ENCODE results near the gene GUCA1A.
A peak's percentile ranks its signal among the peaks of the same experiment; 100 is the strongest.

The GUCA1A gene

GRCh38 chr6:42136508-42137193 lies 36.5 kb upstream of the GUCA1A start:
- Histone ChIP-seq H3K4me1 (ENCODE audit: control insufficient read depth, insufficient read depth, low read length) (peaks cover 64% of the 10 kb centered on the region), H3K9ac (ENCODE audit: low read depth, low read length) (peak overlapping the region; percentile 65), H3K36me3 (ENCODE audit: control insufficient read depth, insufficient read depth, low read length) (peaks cover 31% of the 10 kb centered on the region), H3K4me3 (ENCODE audit: low read depth, low read length) (peak overlapping the region; percentile 44), H3K27me3 (ENCODE audit: control insufficient read depth, insufficient read depth, low read length) (no peaks in the 10 kb centered on the region), H3K27ac (ENCODE audit: low read depth, low read length) (peak overlapping the region; percentile 98), H3K9me3 (ENCODE audit: control insufficient read depth, insufficient read depth, low read length) (no peaks in the 10 kb centered on the region)

- H3K4me3 ChIP-seq (ENCODE audit: low read depth, low read length), result peak overlapping the region; percentile 44
- H3K9ac ChIP-seq (ENCODE audit: low read depth, low read length), result peak overlapping the region; percentile 65
- no peaks in the 10 kb centered on the region for H3K27me3 ChIP-seq (ENCODE audit: control insufficient read depth, insufficient read depth, low read length)
- no peaks in the 10 kb centered on the region for H3K9me3 ChIP-seq (ENCODE audit: control insufficient read depth, insufficient read depth, low read length)
- peaks cover 64% of the 10 kb centered on the region for H3K4me1 ChIP-seq (ENCODE audit: control insufficient read depth, insufficient read depth, low read length)
- H3K36me3 ChIP-seq (ENCODE audit: control insufficient read depth, insufficient read depth, low read length), result peaks cover 27% of the 10 kb centered on the region
- H3K27ac ChIP-seq (ENCODE audit: low read depth, low read length), result peak overlapping the region; percentile 98
Observed at GRCh38 chr6:42137194-42137753, 35.9 kb upstream of the GUCA1A start.

GRCh38 chr6:42138190-42138589 lies 35.0 kb upstream of the GUCA1A start:
- Histone ChIP-seq H3K9ac (ENCODE audit: low read depth, low read length) (peak overlapping the region; percentile 8; the same call in 1 of the 2 replicates), H3K27ac (ENCODE audit: low read depth, low read length) (peak overlapping the region; percentile 79)

GRCh38 chr6:42138630-42139619 lies 34.2 kb upstream of the GUCA1A start:
- peak overlapping the region; percentile 8; the same call in 1 of the 2 replicates for H3K4me3 ChIP-seq (ENCODE audit: low read depth, low read length)
- H3K27ac ChIP-seq (ENCODE audit: low read depth, low read length), result peak overlapping the region; percentile 79
- peaks cover 15% of the 10 kb centered on the region for H3K36me3 ChIP-seq (ENCODE audit: control insufficient read depth, insufficient read depth, low read length)
- H3K9me3 ChIP-seq (ENCODE audit: control insufficient read depth, insufficient read depth, low read length), result no peaks in the 10 kb centered on the region
- H3K4me1 ChIP-seq (ENCODE audit: control insufficient read depth, insufficient read depth, low read length), result peaks cover 62% of the 10 kb centered on the region
- H3K9ac ChIP-seq (ENCODE audit: low read depth, low read length), result peak overlapping the region; percentile 8; the same call in 1 of the 2 replicates
- no peaks in the 10 kb centered on the region for H3K27me3 ChIP-seq (ENCODE audit: control insufficient read depth, insufficient read depth, low read length)

More at GRCh38 chr6:42138190-42138589, 35.0 kb upstream of the GUCA1A start:
- H3K9me3 ChIP-seq (ENCODE audit: control insufficient read depth, insufficient read depth, low read length), result no peaks in the 10 kb centered on the region
- H3K27me3 ChIP-seq (ENCODE audit: control insufficient read depth, insufficient read depth, low read length), result no peaks in the 10 kb centered on the region
- H3K36me3 ChIP-seq (ENCODE audit: control insufficient read depth, insufficient read depth, low read length), result peaks cover 22% of the 10 kb centered on the region
- no peak overlapping the region for H3K4me3 ChIP-seq (ENCODE audit: low read depth, low read length)
- H3K4me1 ChIP-seq (ENCODE audit: control insufficient read depth, insufficient read depth, low read length), result peaks cover 62% of the 10 kb centered on the region

- Histone ChIP-seq H3K9ac (ENCODE audit: low read depth, low read length) (no peak overlapping the region), H3K27me3 (ENCODE audit: control insufficient read depth, insufficient read depth, low read length) (no peaks in the 10 kb centered on the region), H3K27ac (ENCODE audit: low read depth, low read length) (no peak overlapping the region), H3K4me1 (ENCODE audit: control insufficient read depth, insufficient read depth, low read length) (peaks cover 60% of the 10 kb centered on the region), H3K9me3 (ENCODE audit: control insufficient read depth, insufficient read depth, low read length) (no peaks in the 10 kb centered on the region), H3K4me3 (ENCODE audit: low read depth, low read length) (peak overlapping the region; percentile 90; the same call in 1 of the 2 replicates), H3K36me3 (ENCODE audit: control insufficient read depth, insufficient read depth, low read length) (peaks cover 11% of the 10 kb centered on the region)
Observed at GRCh38 chr6:42140032-42140431, 33.1 kb upstream of the GUCA1A start.

- Histone ChIP-seq H3K9me3 (ENCODE audit: control insufficient read depth, insufficient read depth, low read length) (no peaks in the 10 kb centered on the region), H3K4me3 (ENCODE audit: low read depth, low read length) (peak overlapping the region; percentile 90), H3K27me3 (ENCODE audit: control insufficient read depth, insufficient read depth, low read length) (no peaks in the 10 kb centered on the region), H3K9ac (ENCODE audit: low read depth, low read length) (no peak overlapping the region), H3K27ac (ENCODE audit: low read depth, low read length) (peak overlapping the region; percentile 59), H3K36me3 (ENCODE audit: control insufficient read depth, insufficient read depth, low read length) (peaks cover 8% of the 10 kb centered on the region), H3K4me1 (ENCODE audit: control insufficient read depth, insufficient read depth, low read length) (peaks cover 53% of the 10 kb centered on the region)
Observed at GRCh38 chr6:42140756-42141602, 32.2 kb upstream of the GUCA1A start.

GRCh38 chr6:42141603-42142117 lies 31.5 kb upstream of the GUCA1A start:
- peak overlapping the region; percentile 90 for H3K4me3 ChIP-seq (ENCODE audit: low read depth, low read length)
- no peaks in the 10 kb centered on the region for H3K9me3 ChIP-seq (ENCODE audit: control insufficient read depth, insufficient read depth, low read length)
- peak overlapping the region; percentile 59 for H3K27ac ChIP-seq (ENCODE audit: low read depth, low read length)
- no peaks in the 10 kb centered on the region for H3K27me3 ChIP-seq (ENCODE audit: control insufficient read depth, insufficient read depth, low read length)
- peaks cover 46% of the 10 kb centered on the region for H3K4me1 ChIP-seq (ENCODE audit: control insufficient read depth, insufficient read depth, low read length)
- peaks cover 8% of the 10 kb centered on the region for H3K36me3 ChIP-seq (ENCODE audit: control insufficient read depth, insufficient read depth, low read length)
- peak overlapping the region; percentile 87 for H3K9ac ChIP-seq (ENCODE audit: low read depth, low read length)

GRCh38 chr6:42142118-42142835 lies 30.9 kb upstream of the GUCA1A start, which contains the start of gene C6orf132:
Gene C6orf132 (minus strand): TSS chr6:42142620. CDS start chr6:42142444, 176 bp downstream.
- Histone ChIP-seq H3K4me3 (ENCODE audit: low read depth, low read length) (peak within 1 kb of the TSS; percentile 90), H3K4me1 (ENCODE audit: control insufficient read depth, insufficient read depth, low read length) (peaks cover 40% of the 10 kb centered on the region), H3K27ac (ENCODE audit: low read depth, low read length) (peak within 1 kb of the TSS; percentile 65), H3K27me3 (ENCODE audit: control insufficient read depth, insufficient read depth, low read length) (no peaks in the 10 kb centered on the region), H3K36me3 (ENCODE audit: control insufficient read depth, insufficient read depth, low read length) (peaks cover 8% of the 10 kb centered on the region), H3K9me3 (ENCODE audit: control insufficient read depth, insufficient read depth, low read length) (no peaks in the 10 kb centered on the region), H3K9ac (ENCODE audit: low read depth, low read length) (peak within 1 kb of the TSS; percentile 87)

GRCh38 chr6:42147138-42147562 lies 26.0 kb upstream of the GUCA1A start:
- no peak overlapping the region for H3K4me3 ChIP-seq (ENCODE audit: low read depth, low read length)
- H3K36me3 ChIP-seq (ENCODE audit: control insufficient read depth, insufficient read depth, low read length), result no peaks in the 10 kb centered on the region
- H3K27me3 ChIP-seq (ENCODE audit: control insufficient read depth, insufficient read depth, low read length), result no peaks in the 10 kb centered on the region
- H3K4me1 ChIP-seq (ENCODE audit: control insufficient read depth, insufficient read depth, low read length), result peaks cover 6% of the 10 kb centered on the region; the same call in 1 of the 2 replicates
- H3K9me3 ChIP-seq (ENCODE audit: control insufficient read depth, insufficient read depth, low read length), result no peaks in the 10 kb centered on the region
- no peak overlapping the region for H3K27ac ChIP-seq (ENCODE audit: low read depth, low read length)
- H3K9ac ChIP-seq (ENCODE audit: low read depth, low read length), result no peak overlapping the region
